Endothelial cell of umbilical vein (primary cell): Measurements from ENCODE around the gene SLC49A3. TPM values are rescaled to one million over a fixed set of nuclear protein-coding genes. Genes with fewer than 3 reads are reported as not detected.

Experiments
- BruUV-seq: library from RNA; stranded (reverse); fragments of 400-500 nt; replicated peaks from 2 replicates; lab custom pipeline; 2021; lab: Mats Ljungman, UMichigan
- CTCF ChIA-PET: fragments of 300-600, 350-600 bp; sonication (Branson Sonifier 250); formaldehyde crosslinking; loops from one replicate; lab custom pipeline; 2021; ENCODE audit warnings: antibody characterized with exemption, inconsistent platforms; lab: Charles Lee
- POLR2A ChIA-PET: fragments of 300-600, 350-600 bp; sonication (Branson Sonifier 250); formaldehyde crosslinking; loops from one replicate; lab custom pipeline; 2021; ENCODE audit warnings: antibody characterized with exemption, inconsistent platforms; lab: Charles Lee
- DNase-seq: peaks from one replicate; pipeline ENCODE4 v3.0.0-alpha.2; 2011; ENCODE audit warnings: low read depth, low spot score
- FAIRE-seq: peaks from 2 replicates; lab custom pipeline; 2011; peaks lifted over from hg19 to GRCh38; lab: Jason Lieb, UNC
- H2AFZ ChIP-seq: 2 replicates; pipeline ENCODE4 v1.6.0; 2012; ENCODE audit warnings: low read depth, low read length, control low read depth, inconsistent platforms
- H3K27ac ChIP-seq: 2 replicates; pipeline ENCODE4 v1.5.1; 2011; ENCODE audit warnings: low read depth, mild to moderate bottlenecking, control low read depth, low read length, moderate library complexity; ENCODE audit not compliant: insufficient read depth
- H3K27me3 ChIP-seq, 2 experiments: 2 replicates each; pipeline versions ENCODE4 v1.6.0 to v1.6.1; 2011; ENCODE audit warnings: low read length in 2 of 2, mixed read lengths in 1 of 2; ENCODE audit not compliant: control insufficient read depth in 2 of 2, insufficient read depth in 2 of 2
- H3K36me3 ChIP-seq, 2 experiments: 2 replicates in 1 of 2; 3 replicates in 1 of 2; pipeline ENCODE4 v1.5.1; 2011; ENCODE audit warnings: low read length in 2 of 2, mild to moderate bottlenecking in 1 of 2, moderate library complexity in 1 of 2; ENCODE audit not compliant: control insufficient read depth in 2 of 2, insufficient read depth in 2 of 2; ENCODE audit errors: extremely low read depth in 1 of 2
- H3K4me1 ChIP-seq: 3 replicates; pipeline ENCODE4 v1.5.1; 2011; ENCODE audit warnings: mild to moderate bottlenecking, low read length; ENCODE audit not compliant: control insufficient read depth, insufficient read depth; ENCODE audit errors: extremely low read depth
- H3K4me2 ChIP-seq: 2 replicates; pipeline ENCODE4 v1.6.1; 2011; ENCODE audit warnings: low read length, control low read depth, mixed read lengths; ENCODE audit not compliant: insufficient read depth
- H3K4me3 ChIP-seq, 3 experiments: fragments of 200-600 bp in 1 of 3; sonication (generic), shearing (Covaris generic) in 1 of 3; replicated peaks in 1 of 3; 2 replicates each; pipeline ENCODE4 v1.5.1; 2011 to 2016; ENCODE audit warnings: control low read depth in 3 of 3, low read length in 3 of 3, mild to moderate bottlenecking in 2 of 3, inconsistent platforms in 1 of 3, low read depth in 1 of 3, moderate library complexity in 1 of 3; ENCODE audit not compliant: insufficient read depth in 1 of 3
- H3K79me2 ChIP-seq: 2 replicates; pipeline ENCODE4 v1.6.0; 2012; ENCODE audit warnings: low read length, inconsistent platforms; ENCODE audit not compliant: control insufficient read depth, insufficient read depth
- H3K9ac ChIP-seq: replicated peaks from 2 replicates; pipeline ENCODE3; 2011; ENCODE audit warnings: low read length, control low read depth; ENCODE audit not compliant: insufficient read depth; ENCODE audit errors: extremely low read depth
- H3K9me1 ChIP-seq: replicated peaks from 3 replicates; pipeline ENCODE4 v1.6.0; 2011; ENCODE audit warnings: mild to moderate bottlenecking, low read length; ENCODE audit not compliant: control insufficient read depth, insufficient read depth; ENCODE audit errors: extremely low read depth
- H3K9me3 ChIP-seq: replicated peaks from 2 replicates; pipeline ENCODE4 v1.5.1; 2012; ENCODE audit warnings: low read length, inconsistent platforms; ENCODE audit not compliant: control insufficient read depth, insufficient read depth
- H4K20me1 ChIP-seq: replicated peaks from 2 replicates; pipeline ENCODE3; 2011; ENCODE audit warnings: mild to moderate bottlenecking, low read length; ENCODE audit not compliant: control insufficient read depth, insufficient read depth; ENCODE audit errors: extremely low read depth
- dilution Hi-C: fragments of 300-500 bp; cut with MboI; formaldehyde crosslinking; loops from one replicate; pipeline ENCODE4 v1.15.0; 2019; ENCODE audit warnings: low sequenced_read_pairs; ENCODE audit not compliant: extremely low pct_ligation_motif_present
- intact Hi-C: fragments of 100-400 bp; cut with micrococcal nuclease; formaldehyde crosslinking; loops from one replicate; pipeline ENCODE4 v1.10.0; 2022
- polyA plus RNA-seq, 4 experiments: library from polyadenylated mRNA; depleted of rRNA in 3 of 4; stranded (reverse) in 3 of 4; unstranded in 1 of 4; fragments of >200 nt; gene quantifications; 2 replicates each; pipeline versions ENCODE4 v1.2.1 to v1.2.3, GENCODE V29; 2011 to 2012; ENCODE audit warnings: missing spikeins in 1 of 4
- total RNA-seq: library from RNA; stranded (reverse); gene quantifications from 2 replicates; pipeline ENCODE4 v1.2.3, GENCODE V29; 2021
- TF ChIP-seq, protein P1 (sequence below): IDR thresholded peaks from 2 replicates; pipeline ENCODE4 v1.6.1; 2011; ENCODE audit not compliant: insufficient read depth, insufficient read length
- TF ChIP-seq, protein P2 (sequence below), 2 donors: IDR thresholded peaks; 1 replicate in 1 of 2; 2 replicates in 1 of 2; pipeline ENCODE4 v1.5.1; 2011; ENCODE audit warnings: low read length in 2 of 2, mild to moderate bottlenecking in 2 of 2, moderate library complexity in 2 of 2, control low read depth in 1 of 2, inconsistent platforms in 1 of 2, low read depth in 1 of 2; ENCODE audit not compliant: insufficient read depth in 1 of 2; ENCODE audit errors: extremely low read depth in 1 of 2

SLC49A3 gene
- total and polyA plus RNA-seq, 2 donors (not counting 3 experiments of a cell fraction or from before 2014, with no cell fraction given) = 4.2 to 11.5 TPM

DNA sequence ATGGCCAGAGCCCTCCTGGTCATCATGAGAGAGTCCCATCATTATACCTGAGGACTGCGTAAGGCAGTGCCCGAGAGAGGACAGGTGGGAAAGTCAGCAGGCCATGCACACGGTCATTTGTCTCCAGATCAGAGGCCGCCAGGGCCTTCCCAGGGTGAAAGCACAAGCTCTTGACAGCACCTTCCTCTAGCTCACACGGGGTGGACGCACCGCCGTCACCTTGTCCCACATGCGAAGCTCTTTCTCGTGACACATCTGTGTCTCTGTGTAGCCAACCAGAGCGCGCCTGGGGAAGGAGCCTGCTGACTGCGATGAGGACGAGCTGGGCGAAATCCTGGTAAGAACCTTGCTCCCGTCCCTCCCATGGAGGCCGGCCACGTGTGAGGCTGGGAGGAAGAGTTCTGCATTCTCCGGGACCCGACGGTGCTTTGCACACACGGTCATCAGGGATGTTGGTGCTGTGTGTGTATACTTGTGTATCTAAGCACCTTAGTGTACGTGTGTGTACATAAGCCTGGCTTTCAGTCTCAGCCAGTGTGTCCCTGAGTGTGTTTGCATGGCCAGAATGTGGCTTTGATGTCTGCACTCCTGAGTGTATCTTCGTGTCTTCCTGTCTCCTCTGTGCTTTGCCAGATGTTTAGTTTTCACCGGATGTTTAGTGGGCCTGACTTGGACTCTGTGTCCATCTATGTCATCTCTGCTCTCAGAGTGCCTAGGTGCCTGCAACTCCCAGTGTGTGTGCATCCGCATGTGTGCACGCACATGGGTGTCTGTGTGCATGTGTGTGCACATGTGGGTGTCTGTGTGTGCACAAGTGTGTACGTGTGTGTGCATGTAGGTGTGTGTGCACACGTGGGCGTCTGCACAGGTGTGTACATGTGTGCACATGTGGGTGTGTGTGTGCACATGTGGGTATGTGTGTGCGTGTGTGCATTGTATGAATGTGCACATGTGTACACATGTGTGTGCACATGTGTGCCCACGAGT is 30.0 kb downstream of the SLC49A3 start:
- Histone ChIP-seq H2AFZ (no peak overlapping the region), H4K20me1 (no peaks in the 10 kb centered on the region), H3K4me1 (no peaks in the 10 kb centered on the region), H3K79me2 (no peaks in the 10 kb centered on the region), H3K27me3 (peaks cover 0 to 2% of the 10 kb centered on the region in 2 experiments), H3K36me3 (no peaks in the 10 kb centered on the region), H3K4me2 (no peak overlapping the region), H3K9ac (no peak overlapping the region), H3K9me3 (no peaks in the 10 kb centered on the region), H3K9me1 (no peaks in the 10 kb centered on the region), H3K4me3 (no peak overlapping the region), H3K27ac (no peak overlapping the region)
- ChIA-PET POLR2A (no interaction called here), CTCF (no interaction called here)
- DNase-seq = no peak
- dilution Hi-C loops = no loop called here
- intact Hi-C loops = no loop called here
- no peak for FAIRE-seq
- no TSS peak for BruUV-seq
- TF ChIP-seq, protein P1, sequence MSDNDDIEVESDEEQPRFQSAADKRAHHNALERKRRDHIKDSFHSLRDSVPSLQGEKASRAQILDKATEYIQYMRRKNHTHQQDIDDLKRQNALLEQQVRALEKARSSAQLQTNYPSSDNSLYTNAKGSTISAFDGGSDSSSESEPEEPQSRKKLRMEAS = peak; percentile 41
- TF ChIP-seq, protein P2, sequence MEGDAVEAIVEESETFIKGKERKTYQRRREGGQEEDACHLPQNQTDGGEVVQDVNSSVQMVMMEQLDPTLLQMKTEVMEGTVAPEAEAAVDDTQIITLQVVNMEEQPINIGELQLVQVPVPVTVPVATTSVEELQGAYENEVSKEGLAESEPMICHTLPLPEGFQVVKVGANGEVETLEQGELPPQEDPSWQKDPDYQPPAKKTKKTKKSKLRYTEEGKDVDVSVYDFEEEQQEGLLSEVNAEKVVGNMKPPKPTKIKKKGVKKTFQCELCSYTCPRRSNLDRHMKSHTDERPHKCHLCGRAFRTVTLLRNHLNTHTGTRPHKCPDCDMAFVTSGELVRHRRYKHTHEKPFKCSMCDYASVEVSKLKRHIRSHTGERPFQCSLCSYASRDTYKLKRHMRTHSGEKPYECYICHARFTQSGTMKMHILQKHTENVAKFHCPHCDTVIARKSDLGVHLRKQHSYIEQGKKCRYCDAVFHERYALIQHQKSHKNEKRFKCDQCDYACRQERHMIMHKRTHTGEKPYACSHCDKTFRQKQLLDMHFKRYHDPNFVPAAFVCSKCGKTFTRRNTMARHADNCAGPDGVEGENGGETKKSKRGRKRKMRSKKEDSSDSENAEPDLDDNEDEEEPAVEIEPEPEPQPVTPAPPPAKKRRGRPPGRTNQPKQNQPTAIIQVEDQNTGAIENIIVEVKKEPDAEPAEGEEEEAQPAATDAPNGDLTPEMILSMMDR (IDR thresholded peaks at IDR 0.05; ENCODE audit: extremely low read depth in 1 of 2, insufficient read depth in 1 of 2, low read depth in 1 of 2, low read length in 2 of 2) = no peak
